ENCODE data around the gene FCN1. TPM values are rescaled to one million over a fixed set of nuclear protein-coding genes. Genes with fewer than 3 reads are reported as not detected.

The FCN1 gene
- total RNA-seq, 1 donor from 2014 or later: 1.1 TPM

GRCh38 chr9:134951461-134951860 lies 33.7 kb upstream of the FCN1 start:
- DNase-seq: no peak

GRCh38 chr9:134950386-134951210 lies 32.9 kb upstream of the FCN1 start:
- no peak for DNase-seq

- no peak for DNase-seq
These were observed 32.1 kb upstream of the FCN1 start for GRCh38 chr9:134949681-134950385.

GRCh38 chr9:134948149-134948548 lies 30.4 kb upstream of the FCN1 start:
- no peak for DNase-seq

GRCh38 chr9:134947265-134947955 lies 29.7 kb upstream of the FCN1 start:
- DNase-seq: peak; percentile 28

GRCh38 chr9:134946663-134947062 lies 29.0 kb upstream of the FCN1 start:
- DNase-seq: no peak

- DNase-seq: no peak
These were observed 28.0 kb upstream of the FCN1 start for GRCh38 chr9:134945509-134946275.

- DNase-seq: no peak
These were observed 27.2 kb upstream of the FCN1 start for GRCh38 chr9:134944916-134945315.

- DNase-seq: no peak
These were observed 26.7 kb upstream of the FCN1 start for GRCh38 chr9:134944351-134944802.

- no peak for DNase-seq
These were observed 26.1 kb upstream of the FCN1 start for GRCh38 chr9:134943836-134944235.

- no peak for DNase-seq
These were observed 25.7 kb upstream of the FCN1 start for GRCh38 chr9:134943411-134943810.

- peak; percentile 20 for DNase-seq
These were observed 25.1 kb upstream of the FCN1 start for GRCh38 chr9:134942788-134943184.

- no peak for DNase-seq
These were observed 24.5 kb upstream of the FCN1 start for GRCh38 chr9:134942011-134942787.

GRCh38 chr9:134940236-134941208 lies 22.8 kb upstream of the FCN1 start:
- no peak for DNase-seq

GRCh38 chr9:134939836-134940235 lies 22.1 kb upstream of the FCN1 start:
- DNase-seq: no peak

- no peak for DNase-seq
These were observed 21.5 kb upstream of the FCN1 start for GRCh38 chr9:134939080-134939733.

- DNase-seq: no peak
These were observed 20.8 kb upstream of the FCN1 start for GRCh38 chr9:134938346-134939079.

GRCh38 chr9:134937566-134938345 lies 20.0 kb upstream of the FCN1 start:
- no peak for DNase-seq
